NCI-H774 (cell line): ENCODE results near the gene CT47B1.
"Not testable (repeated sequence)": the region's sequence is repeated elsewhere in the genome, so short reads cannot be mapped to it uniquely, and the experiment has no call there.

Source experiments
- DNase-seq: peaks from one replicate; lab custom pipeline; 2025; lab: John Stamatoyannopoulos, UW

The CT47B1 gene

DNA sequence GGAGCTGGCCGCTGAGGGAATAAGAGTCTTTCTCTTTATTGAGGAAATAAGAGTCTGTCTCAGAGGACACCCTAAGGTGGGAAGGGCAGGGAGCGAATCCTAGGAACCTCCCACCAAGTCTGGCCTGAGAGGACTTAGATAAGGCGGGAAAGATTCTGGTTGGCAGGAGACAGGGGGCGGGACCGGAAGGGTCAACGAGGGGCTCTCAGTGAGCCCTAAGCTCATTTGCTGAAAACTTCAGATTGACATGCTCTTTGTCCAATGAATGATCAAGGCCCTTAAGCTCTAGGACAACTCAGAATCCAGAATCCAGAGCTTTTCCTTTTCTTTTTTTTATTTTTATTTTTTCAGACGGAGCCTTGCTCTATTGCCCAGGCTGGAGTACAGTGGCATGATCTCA, at the start of gene CT47B1:
Gene CT47B1, minus strand, starts transcription at position 101 of the 400 bp plus-strand sequence. CDS start 196 bp downstream, outside the sequence.
- DNase-seq: not testable (repeated sequence)

DNA sequence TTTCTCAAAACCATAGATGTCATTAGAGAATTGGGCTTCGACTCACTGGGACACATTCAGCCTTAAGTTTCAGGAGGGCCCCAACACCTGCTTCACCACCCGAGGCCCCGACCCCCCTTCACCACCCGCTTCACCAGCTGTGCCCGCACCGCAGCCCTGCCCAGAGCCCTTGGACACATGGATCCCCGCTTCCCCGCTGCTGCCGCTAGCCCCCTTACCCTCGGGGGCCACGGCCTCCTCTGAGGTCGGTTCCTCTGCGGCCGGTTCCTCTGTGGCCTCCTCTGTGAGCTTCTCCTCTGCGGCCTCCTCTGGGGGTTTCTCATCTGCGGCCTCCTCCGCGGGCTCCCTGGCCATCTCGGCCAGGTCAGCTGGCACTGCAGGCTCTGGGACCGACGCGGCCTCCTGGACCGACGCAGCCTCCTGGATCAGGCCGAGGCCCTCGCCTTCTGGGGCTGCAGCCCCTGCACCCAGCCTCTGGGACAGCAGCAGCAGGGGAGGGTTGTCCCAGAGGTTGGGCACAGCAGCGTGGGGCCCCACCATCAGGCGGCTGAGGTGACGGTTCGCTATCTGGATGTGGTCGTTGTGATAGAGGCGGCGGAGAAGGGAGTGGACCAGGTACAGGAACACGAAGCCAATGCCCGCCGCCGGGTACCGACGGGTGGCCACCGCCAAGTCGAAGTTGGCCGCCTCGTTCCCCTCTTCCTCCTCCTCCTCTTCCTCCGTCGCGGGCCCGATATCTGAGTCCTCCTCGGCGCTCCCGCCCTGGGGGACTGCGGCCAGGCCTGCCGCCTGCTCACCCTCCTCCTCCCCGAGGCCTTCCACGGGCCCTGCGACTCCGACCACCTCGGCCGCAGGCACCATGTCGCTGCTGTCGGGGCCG, 748 bp downstream of the CT47B1 start:
- no peak for DNase-seq

DNA sequence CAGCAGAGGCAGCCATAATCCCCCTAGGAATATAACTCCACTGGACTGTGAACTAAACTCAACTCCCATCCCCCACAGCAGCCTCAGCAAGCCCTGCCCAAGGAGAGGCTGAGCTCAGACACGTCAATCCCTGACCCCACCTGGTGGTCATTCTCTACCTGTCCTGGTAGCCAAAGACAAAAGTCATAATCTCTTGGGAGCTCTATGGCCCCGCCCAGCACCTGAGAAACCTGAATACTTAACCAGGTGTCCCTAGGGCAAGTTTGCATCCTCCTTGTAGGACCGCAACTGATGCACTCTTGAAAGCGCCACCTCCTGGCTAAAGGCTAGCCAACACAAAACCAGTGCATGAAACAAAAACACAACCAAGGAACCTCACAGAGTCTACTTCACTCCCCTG, 18.4 kb downstream of the CT47B1 start:
- DNase-seq: no peak

DNA sequence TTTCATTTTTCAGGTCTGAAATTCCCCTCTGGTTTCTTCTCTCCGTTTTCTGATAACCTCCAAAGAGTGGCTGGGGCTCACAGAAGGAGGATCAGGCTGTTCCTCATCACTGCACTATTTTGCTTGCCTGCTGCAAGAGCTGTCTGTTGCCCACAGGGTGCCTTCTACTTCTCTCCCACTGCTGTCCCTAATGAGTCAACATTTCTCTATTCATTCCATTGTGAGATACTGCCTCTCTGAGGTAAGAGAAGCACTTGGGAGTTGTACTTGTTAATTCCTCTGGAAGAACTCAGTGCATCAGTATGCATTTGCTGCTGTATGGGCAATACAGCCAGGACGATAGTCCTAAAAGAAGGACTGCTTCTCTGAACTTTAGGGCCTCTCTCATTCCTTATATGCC, 34.8 kb downstream of the CT47B1 start:
- no peak for DNase-seq

DNA sequence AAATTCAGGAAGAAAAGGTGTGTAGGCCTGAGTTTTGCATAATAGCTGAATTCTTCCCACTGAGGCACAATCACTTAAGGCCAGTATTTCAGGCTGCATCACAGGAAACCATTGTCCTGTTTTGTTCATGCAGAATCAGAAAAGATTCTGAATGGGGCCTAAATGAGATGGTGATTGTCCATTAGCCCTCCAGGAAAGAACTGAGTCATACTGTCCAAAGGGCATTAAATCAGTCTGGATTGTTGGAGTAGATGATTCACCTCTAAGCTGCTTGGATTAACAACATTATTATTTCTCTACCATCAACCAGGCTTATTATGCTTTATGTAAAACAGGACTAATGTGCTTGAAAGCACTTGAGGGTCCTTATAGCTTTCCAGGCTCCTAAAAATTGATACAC, 36.2 kb downstream of the CT47B1 start:
- no peak for DNase-seq

DNA sequence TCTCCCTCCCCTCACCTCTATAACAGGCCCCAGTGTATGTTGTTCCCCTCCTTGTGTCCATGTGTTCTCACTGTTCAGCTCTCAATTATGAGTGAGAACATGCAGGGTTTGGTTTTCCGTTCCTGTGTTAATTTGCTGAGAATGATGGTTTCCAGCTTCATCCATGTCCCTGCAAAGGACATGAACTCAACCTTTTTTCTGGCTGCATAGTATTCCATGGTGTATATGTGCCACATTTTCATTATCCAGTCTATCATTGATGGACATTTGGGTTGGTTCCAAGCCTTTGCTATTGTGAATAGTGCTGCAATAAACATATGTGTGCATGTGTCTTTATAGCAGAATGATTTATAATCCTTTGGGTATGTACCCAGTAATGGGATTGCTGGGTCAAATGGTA, 48.5 kb downstream of the CT47B1 start:
- DNase-seq: not testable (repeated sequence)

DNA sequence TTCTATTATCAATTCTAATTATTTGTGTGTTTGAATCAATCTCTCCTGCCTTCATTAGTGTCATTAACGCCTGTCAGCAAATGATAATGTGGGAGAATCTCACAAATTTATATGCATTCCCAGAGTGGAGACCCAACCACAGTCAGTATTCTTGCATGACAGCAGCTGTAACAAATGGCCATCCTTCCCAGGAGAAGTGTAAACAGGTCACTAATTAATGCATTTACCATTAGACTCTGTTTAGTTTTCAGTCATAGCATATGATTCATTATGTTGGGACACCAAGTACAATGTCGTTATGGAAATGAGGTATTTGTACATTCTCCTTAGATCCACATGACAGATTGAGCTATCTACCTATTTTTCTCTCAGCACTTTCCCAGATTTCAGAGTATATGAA, 50.5 kb downstream of the CT47B1 start:
- DNase-seq: no peak

DNA sequence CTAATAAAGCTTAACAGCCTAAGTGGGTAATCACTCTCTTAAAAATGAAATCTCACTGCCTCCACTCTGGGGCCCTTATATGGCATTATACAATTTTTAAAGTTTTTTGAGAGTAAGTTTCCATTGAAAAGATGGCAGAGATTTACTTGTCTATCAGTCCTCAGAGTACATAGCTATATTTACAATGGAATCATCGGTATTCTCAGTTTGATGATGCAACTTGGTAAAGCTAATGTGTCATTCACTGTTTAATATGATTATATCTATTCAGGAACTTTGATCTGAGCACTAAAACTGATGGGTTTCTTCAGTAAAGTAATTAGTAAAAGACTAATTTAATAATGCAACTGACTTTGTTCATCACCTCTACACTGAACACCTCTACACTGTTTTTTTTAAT, 51.6 kb downstream of the CT47B1 start:
- no peak for DNase-seq

DNA sequence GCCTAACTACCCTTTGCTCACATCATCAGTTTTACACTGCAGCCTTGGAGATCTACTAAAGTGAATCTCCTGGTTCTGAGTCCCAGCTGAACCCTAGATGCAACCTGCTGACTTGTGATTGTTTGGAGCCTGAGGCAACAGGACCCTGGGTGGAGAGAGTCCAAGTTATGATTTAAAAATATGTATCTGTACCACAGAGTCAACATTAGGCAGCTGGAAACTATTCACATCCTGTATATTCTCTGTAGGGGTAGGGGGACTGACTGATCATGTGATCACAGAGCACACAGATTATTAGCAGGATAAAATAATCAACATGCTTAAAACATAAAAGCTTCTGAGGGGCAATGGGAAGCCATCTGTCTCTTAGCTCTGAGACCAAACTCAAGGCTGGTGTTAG, 52.1 kb downstream of the CT47B1 start:
- no peak for DNase-seq
